Fibroblast of lung (primary cell): ENCODE data around the gene DVL1.

Experiments used
- CTCF ChIP-seq, 2 donors: IDR thresholded peaks in 1 of 2; conservative IDR thresholded peaks in 1 of 2; 1 replicate in 1 of 2; 2 replicates in 1 of 2; pipeline ENCODE4 v1.5.1; 2011 to 2012; ENCODE audit warnings: low read length in 2 of 2, control low read depth in 1 of 2, inconsistent platforms in 1 of 2, low read depth in 1 of 2, mild to moderate bottlenecking in 1 of 2
- EZH2 ChIP-seq: IDR thresholded peaks from 2 replicates; pipeline ENCODE4 v1.5.1; 2012; ENCODE audit warnings: low read length, control low read depth, mild to moderate bottlenecking; ENCODE audit errors: missing control alignments

- TF ChIP-seq CTCF (conservative IDR thresholded peaks at IDR 0.05 in 1 of 2, IDR thresholded peaks at IDR 0.05 in 1 of 2; ENCODE audit: low read depth in 1 of 2, low read length in 2 of 2) (no peak), EZH2 (no peak)
Measured at GRCh38 chr1:1295154-1295923, 53.9 kb downstream of the DVL1 start.
